MCF 10A (cell line): ENCODE measurements around the gene APBA2. TPM values are rescaled to one million over a fixed set of nuclear protein-coding genes. Genes with fewer than 3 reads are reported as not detected.

Experiments used
- BruUV-seq: library from RNA; stranded (reverse); fragments of 400-500 nt; replicated peaks from 2 replicates; lab custom pipeline; 2021; lab: Mats Ljungman, UMichigan
- CTCF ChIA-PET: fragments of 300-600 bp; sonication (Branson Sonifier 250); formaldehyde crosslinking; extraction: SDS; loops from one replicate; lab custom pipeline; 2021; ENCODE audit warnings: antibody characterized with exemption, inconsistent platforms; lab: Yijun Ruan, JAX
- POLR2A ChIA-PET: fragments of 300-600, 350-650 bp; sonication (Branson Sonifier 250); formaldehyde crosslinking; extraction: SDS; loops from one replicate; lab custom pipeline; 2020; ENCODE audit warnings: antibody characterized with exemption, inconsistent platforms; lab: Yijun Ruan, JAX
- DNase-seq: peaks from one replicate; pipeline ENCODE4 v3.0.0-alpha.2; 2018; ENCODE audit not compliant: unreplicated experiment
- H3K27ac Mint-ChIP-seq: one replicate; pipeline ENCODE4 v1.8.0; 2022; ENCODE audit warnings: mild to moderate bottlenecking, low read depth, mixed read lengths; ENCODE audit not compliant: unreplicated experiment
- H3K27me3 Mint-ChIP-seq: one replicate; pipeline ENCODE4 v1.8.0; 2022; ENCODE audit warnings: mixed read lengths; ENCODE audit not compliant: insufficient read depth, unreplicated experiment
- H3K36me3 Mint-ChIP-seq: one replicate; pipeline ENCODE4 v1.8.0; 2022; ENCODE audit warnings: mild to moderate bottlenecking, moderate library complexity, mixed read lengths; ENCODE audit not compliant: insufficient read depth, unreplicated experiment
- H3K4me1 Mint-ChIP-seq: one replicate; pipeline ENCODE4 v1.8.0; 2022; ENCODE audit warnings: mixed read lengths; ENCODE audit not compliant: insufficient read depth, unreplicated experiment
- H3K4me3 Mint-ChIP-seq: one replicate; pipeline ENCODE4 v1.8.0; 2022; ENCODE audit warnings: mild to moderate bottlenecking, moderate library complexity, mixed read lengths; ENCODE audit not compliant: unreplicated experiment
- H3K9me3 Mint-ChIP-seq: one replicate; pipeline ENCODE4 v1.8.0; 2022; ENCODE audit warnings: mixed read lengths; ENCODE audit not compliant: unreplicated experiment
- intact Hi-C: fragments of 100-400 bp; cut with micrococcal nuclease; formaldehyde crosslinking; loops from 2 replicates; pipeline ENCODE4 v1.14.1; 2022
- total RNA-seq: library from RNA; stranded (reverse); gene quantifications from 2 replicates; pipeline ENCODE4 v1.2.3, GENCODE V29; 2022
- TF ChIP-seq, protein P1 (sequence below): fragments of 200-600 bp; IDR thresholded peaks from one replicate; pipeline ENCODE4 v1.8.0; 2022; ENCODE audit warnings: antibody characterized with exemption, mild to moderate bottlenecking; ENCODE audit not compliant: unreplicated experiment

The APBA2 gene
- total RNA-seq, 1 experiment from 2014 or later, result not detected

DNA sequence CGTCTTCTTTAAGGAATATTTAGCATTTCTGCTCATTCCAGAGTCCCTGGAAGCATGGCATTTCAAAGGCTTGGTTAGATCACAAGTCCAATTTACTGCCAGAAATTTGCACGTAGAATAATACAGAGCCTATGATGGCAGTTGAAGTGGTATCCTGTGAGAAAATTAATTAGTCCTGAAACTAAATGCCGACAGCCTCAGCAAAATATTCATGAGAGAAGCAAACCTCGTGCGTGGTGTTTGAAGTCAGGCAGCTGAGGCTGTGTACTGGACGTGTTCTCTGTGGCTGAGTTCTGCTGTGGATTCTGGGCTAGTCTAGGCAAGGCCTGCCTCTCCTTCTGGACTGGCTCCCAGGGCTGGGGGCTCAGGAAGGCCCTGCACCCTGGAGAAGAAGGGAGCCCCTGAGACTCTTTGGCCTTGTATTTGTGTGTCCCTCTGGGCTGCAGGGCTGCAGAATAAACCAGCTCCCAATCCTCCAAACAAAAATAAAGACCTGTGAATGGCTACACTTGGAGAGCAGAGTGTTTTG is 106.6 kb downstream of the APBA2 start:
- H3K27ac Mint-ChIP-seq, result no peak overlapping the region
- intact Hi-C loops, result no loop called here
- H3K9me3 Mint-ChIP-seq, result no peaks in the 10 kb centered on the region
- H3K27me3 Mint-ChIP-seq, result no peaks in the 10 kb centered on the region
- H3K4me1 Mint-ChIP-seq, result peaks cover 5% of the 10 kb centered on the region
- CTCF ChIA-PET, result interaction anchor here (1.4 kb wide), 1 partner anchor 100 kb away, joined by 6 read pairs; no protein-coding TSS in a partner anchor
- DNase-seq, result no peak
- no TSS peak for BruUV-seq
- POLR2A ChIA-PET, result no interaction called here
- TF ChIP-seq, protein P1, sequence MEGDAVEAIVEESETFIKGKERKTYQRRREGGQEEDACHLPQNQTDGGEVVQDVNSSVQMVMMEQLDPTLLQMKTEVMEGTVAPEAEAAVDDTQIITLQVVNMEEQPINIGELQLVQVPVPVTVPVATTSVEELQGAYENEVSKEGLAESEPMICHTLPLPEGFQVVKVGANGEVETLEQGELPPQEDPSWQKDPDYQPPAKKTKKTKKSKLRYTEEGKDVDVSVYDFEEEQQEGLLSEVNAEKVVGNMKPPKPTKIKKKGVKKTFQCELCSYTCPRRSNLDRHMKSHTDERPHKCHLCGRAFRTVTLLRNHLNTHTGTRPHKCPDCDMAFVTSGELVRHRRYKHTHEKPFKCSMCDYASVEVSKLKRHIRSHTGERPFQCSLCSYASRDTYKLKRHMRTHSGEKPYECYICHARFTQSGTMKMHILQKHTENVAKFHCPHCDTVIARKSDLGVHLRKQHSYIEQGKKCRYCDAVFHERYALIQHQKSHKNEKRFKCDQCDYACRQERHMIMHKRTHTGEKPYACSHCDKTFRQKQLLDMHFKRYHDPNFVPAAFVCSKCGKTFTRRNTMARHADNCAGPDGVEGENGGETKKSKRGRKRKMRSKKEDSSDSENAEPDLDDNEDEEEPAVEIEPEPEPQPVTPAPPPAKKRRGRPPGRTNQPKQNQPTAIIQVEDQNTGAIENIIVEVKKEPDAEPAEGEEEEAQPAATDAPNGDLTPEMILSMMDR, result no peak
- H3K4me3 Mint-ChIP-seq, result no peak overlapping the region
- no peaks in the 10 kb centered on the region for H3K36me3 Mint-ChIP-seq

DNA sequence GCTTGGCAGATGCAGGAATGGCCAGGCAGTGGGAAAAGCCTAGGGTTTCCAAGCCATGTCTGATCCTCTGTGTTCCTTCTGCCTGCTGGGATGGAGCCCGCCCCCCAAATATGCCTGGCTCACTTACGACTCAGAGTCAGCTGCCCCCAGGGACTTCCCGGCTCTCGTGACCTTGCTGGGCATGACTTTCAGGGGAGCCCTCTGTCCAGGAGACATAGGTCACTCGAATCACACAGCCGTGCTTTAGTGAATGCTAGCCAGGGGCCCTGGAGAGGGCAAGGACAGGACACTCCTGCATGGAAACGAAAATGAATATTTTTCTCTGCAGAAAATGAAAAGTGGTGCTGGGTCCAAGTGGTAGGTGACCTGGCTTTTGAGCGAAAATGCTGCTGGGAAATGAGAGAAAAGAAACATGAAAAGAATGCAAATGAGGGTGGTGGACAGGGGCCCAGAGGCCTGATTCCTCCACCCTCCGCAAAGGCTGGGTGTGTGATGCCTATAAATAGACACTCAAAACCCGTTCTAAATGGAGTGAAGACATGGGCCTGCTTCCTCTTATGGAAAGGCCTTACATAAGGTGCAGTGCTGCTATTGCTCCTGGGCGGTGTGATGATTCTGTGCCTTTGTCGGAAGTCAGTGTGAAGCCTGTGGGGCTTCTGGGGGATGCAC is 107.4 kb downstream of the APBA2 start:
- no peaks in the 10 kb centered on the region for H3K36me3 Mint-ChIP-seq
- H3K9me3 Mint-ChIP-seq, result no peaks in the 10 kb centered on the region
- intact Hi-C loops, result no loop called here
- ChIA-PET CTCF (interaction anchor here (1.4 kb wide), 1 partner anchor 99 kb away, joined by 6 read pairs; no protein-coding TSS in a partner anchor), POLR2A (no interaction called here)
- H3K27ac Mint-ChIP-seq, result no peak overlapping the region
- TF ChIP-seq, protein P1, result no peak
- DNase-seq, result no peak
- H3K27me3 Mint-ChIP-seq, result no peaks in the 10 kb centered on the region
- peaks cover 5% of the 10 kb centered on the region for H3K4me1 Mint-ChIP-seq
- no TSS peak for BruUV-seq
- no peak overlapping the region for H3K4me3 Mint-ChIP-seq

DNA sequence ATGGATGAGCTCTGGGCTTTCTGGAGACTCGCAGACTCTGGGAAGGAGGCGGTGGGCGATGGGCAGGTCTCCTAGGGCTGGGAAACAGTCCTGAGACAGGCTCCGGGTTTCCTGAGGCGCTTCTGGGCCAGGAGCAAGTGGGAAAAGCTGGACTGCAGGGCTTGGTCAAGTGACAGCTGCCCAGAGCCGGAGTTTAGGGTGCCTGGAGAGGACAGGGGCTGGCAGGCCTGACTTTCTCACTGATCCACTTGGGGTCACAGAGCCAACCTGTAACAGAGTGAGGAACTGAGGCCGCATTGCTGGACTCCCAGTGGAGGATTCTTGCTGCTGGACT is 107.9 kb downstream of the APBA2 start:
- ChIA-PET CTCF (no interaction called here), POLR2A (no interaction called here)
- intact Hi-C loops, result no loop called here
- no peaks in the 10 kb centered on the region for H3K27me3 Mint-ChIP-seq
- peaks cover 5% of the 10 kb centered on the region for H3K4me1 Mint-ChIP-seq
- BruUV-seq, result no TSS peak
- no peak overlapping the region for H3K4me3 Mint-ChIP-seq
- no peaks in the 10 kb centered on the region for H3K9me3 Mint-ChIP-seq
- no peak overlapping the region for H3K27ac Mint-ChIP-seq
- DNase-seq, result no peak
- TF ChIP-seq, protein P1, result no peak
- H3K36me3 Mint-ChIP-seq, result no peaks in the 10 kb centered on the region

DNA sequence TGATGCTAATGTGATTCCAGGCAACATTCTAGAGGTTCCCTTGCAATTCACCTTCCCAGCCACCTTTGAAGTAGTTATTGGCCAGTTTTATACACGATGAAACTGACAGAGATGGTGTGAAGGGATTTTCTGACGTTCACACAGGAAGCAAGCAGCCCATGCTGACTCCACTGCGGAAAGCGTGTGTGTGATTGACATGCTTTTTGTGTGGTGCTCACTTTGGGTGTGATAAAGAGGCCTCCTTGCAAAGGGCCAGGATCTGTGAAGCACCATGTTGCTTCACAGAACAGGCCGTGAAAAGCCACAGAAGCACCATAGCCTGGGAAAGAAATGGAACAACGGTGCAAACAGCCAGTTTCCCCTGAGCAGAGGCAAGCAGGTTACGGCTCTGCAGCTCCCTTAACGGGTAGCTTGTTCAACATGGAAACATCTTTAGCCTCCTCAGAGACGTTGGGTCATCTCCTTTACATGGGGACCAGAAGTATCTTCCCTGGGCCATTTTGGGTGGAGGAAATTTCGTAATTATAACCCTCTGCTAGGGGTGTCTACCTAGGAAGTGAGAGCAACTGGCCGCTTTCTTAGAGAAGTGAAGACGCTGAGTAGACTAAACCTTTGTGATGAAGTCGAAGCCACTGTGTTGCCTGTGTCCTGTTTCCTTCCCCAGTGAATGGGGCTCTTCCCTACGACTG is 108.5 kb downstream of the APBA2 start:
- BruUV-seq, result no TSS peak
- CTCF ChIA-PET, result no interaction called here
- DNase-seq, result no peak
- POLR2A ChIA-PET, result no interaction called here
- Mint-ChIP-seq H3K27me3 (no peaks in the 10 kb centered on the region), H3K9me3 (no peaks in the 10 kb centered on the region), H3K4me3 (no peak overlapping the region), H3K4me1 (peaks cover 5% of the 10 kb centered on the region), H3K27ac (no peak overlapping the region), H3K36me3 (no peaks in the 10 kb centered on the region)
- intact Hi-C loops, result no loop called here
- TF ChIP-seq, protein P1, result no peak
